Activated T-cell treated with anti-CD3 and anti-CD28 coated beads, Interleukin-2, amount 50 U/mL, for 4 hours (primary cell): ENCODE data around the gene DOCK6. TPM values are rescaled to one million over a fixed set of nuclear protein-coding genes. Genes with fewer than 3 reads are reported as not detected.

Source experiments
- ATAC-seq, 2 donors: fragments of 200-7000 bp; cut with Tn5 transposase; one replicate each; pipeline ENCODE4 v1.10.0; 2021
- DNase-seq: peaks from one replicate; pipeline ENCODE4 v3.0.0-alpha.2; 2020
- H3K27me3 Mint-ChIP-seq: one replicate; pipeline ENCODE4 v1.8.0; 2021; ENCODE audit warnings: low read depth, mixed read lengths
- H3K36me3 Mint-ChIP-seq: one replicate; pipeline ENCODE4 v1.8.0; 2022; ENCODE audit warnings: mixed read lengths; ENCODE audit not compliant: insufficient read depth
- H3K4me1 Mint-ChIP-seq: one replicate; pipeline ENCODE4 v1.8.0; 2021; ENCODE audit warnings: low read depth, mixed read lengths
- H3K4me3 Mint-ChIP-seq: one replicate; pipeline ENCODE4 v1.8.0; 2021; ENCODE audit warnings: mild to moderate bottlenecking, moderate library complexity, mixed read lengths
- H3K9me3 Mint-ChIP-seq: one replicate; pipeline ENCODE4 v1.8.0; 2021; ENCODE audit warnings: mixed read lengths
- total RNA-seq, 3 donors: library from RNA; stranded (reverse); gene quantifications; one replicate each; pipeline ENCODE4 v1.2.1, GENCODE V29; 2021

Gene DOCK6
- total RNA-seq, 3 donors from 2014 or later, result 1.7 to 2.9 (median 2.1) TPM

DNA sequence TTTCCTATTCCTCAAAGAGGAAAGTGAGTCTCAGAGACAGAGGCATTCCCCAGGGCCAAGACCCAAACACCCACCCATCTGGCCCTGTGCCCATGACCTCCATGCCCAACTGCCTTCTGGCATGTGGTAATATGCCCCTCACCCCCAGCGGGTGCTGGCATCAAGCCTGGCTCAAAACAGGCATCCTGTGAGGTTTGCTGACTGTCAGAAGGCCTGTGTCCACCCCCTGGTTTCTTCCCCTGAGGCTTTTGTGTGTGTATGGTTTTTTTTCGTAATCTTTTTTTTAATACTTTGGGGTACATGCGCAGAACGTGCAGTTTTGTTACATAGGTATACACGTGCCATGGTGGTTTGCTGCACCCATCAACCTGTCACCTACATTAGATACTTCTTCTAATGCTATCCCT, 57.4 kb downstream of the DOCK6 start:
- Mint-ChIP-seq H3K9me3 (no peaks in the 10 kb centered on the region), H3K36me3 (no peaks in the 10 kb centered on the region), H3K4me3 (no peak overlapping the region), H3K27me3 (peaks cover 2% of the 10 kb centered on the region), H3K4me1 (no peaks in the 10 kb centered on the region)
- no peak for DNase-seq
- ATAC-seq, result no peak

DNA sequence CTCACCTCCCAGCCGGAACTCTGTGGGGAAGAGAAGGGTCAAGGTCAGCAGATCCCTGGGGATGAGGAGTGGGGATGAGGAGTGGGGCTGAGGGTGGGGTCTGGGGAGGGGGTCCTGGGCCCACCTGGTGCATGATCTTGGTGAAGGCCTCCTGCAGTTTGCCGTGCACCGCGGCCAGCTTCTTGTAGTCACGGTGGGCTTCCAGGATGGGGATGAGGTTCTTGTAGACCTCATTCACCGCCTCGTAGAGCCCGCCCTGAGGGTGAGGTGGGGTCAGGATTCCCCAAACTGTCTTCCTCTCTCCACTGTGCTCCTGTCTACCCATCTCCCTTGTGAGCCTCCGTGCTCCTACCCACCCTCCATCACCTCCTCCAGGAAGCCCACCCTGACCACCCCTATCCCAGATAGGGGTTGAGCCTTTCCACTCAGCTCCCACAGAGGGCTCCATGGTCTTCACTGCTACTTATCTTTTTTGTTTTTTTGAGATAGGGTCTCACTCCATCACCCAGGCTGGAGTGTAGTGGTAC, 58.2 kb downstream of the DOCK6 start:
- no peak for DNase-seq
- ATAC-seq, result no peak
- no peaks in the 10 kb centered on the region for H3K36me3 Mint-ChIP-seq
- no peaks in the 10 kb centered on the region for H3K4me1 Mint-ChIP-seq
- no peaks in the 10 kb centered on the region for H3K9me3 Mint-ChIP-seq
- peaks cover 4% of the 10 kb centered on the region for H3K27me3 Mint-ChIP-seq
- H3K4me3 Mint-ChIP-seq, result no peak overlapping the region

GRCh38 chr19:11203194-11204075, 58.9 kb downstream of the DOCK6 start:
- H3K9me3 Mint-ChIP-seq, result no peaks in the 10 kb centered on the region
- H3K4me1 Mint-ChIP-seq, result no peaks in the 10 kb centered on the region
- H3K27me3 Mint-ChIP-seq, result peaks cover 3% of the 10 kb centered on the region
- no peak overlapping the region for H3K4me3 Mint-ChIP-seq
- no peaks in the 10 kb centered on the region for H3K36me3 Mint-ChIP-seq
- ATAC-seq, result peak; percentile 63 to 73
- DNase-seq, result peak; percentile 30

DNA sequence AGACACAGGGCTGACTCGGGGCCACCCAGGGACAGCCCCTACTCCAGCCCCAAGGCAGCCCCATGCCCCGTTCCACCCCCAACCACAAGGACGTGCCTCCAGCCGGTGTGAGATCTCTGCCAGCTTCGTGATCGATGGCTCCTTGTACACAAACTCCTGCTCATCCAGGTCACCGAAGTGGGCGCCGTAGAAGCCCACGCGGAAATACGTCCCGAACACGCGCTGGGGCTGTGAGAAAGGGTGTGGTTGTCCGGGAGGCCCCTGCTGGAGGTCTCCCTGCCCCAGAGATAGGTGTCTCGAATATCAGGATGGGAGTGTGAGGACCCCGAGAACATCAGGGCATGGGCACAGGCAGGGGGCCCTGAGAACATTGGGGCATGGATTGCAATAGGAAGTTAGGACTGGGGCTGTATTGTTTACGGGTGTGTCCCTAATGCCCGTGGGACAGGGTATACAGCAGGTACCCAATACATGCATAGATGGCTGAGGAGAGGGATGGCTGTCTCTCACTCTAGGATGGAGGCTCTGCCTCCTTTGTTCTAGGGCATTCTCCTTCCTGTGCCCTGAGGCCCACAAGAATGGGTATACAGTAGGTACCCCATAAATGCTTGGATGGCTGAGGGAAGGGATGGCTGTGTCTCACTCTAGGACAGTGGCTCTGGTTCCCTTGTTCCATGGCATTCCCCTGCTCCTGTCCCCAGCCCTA, 59.7 kb downstream of the DOCK6 start:
- DNase-seq, result no peak
- no peak overlapping the region for H3K4me3 Mint-ChIP-seq
- peaks cover 2% of the 10 kb centered on the region for H3K4me1 Mint-ChIP-seq
- H3K36me3 Mint-ChIP-seq, result no peaks in the 10 kb centered on the region
- no peak for ATAC-seq
- peaks cover 3% of the 10 kb centered on the region for H3K27me3 Mint-ChIP-seq
- no peaks in the 10 kb centered on the region for H3K9me3 Mint-ChIP-seq

- Mint-ChIP-seq H3K27me3 (peaks cover 3% of the 10 kb centered on the region), H3K9me3 (no peaks in the 10 kb centered on the region), H3K4me1 (peaks cover 4% of the 10 kb centered on the region), H3K36me3 (no peaks in the 10 kb centered on the region), H3K4me3 (no peak overlapping the region)
- DNase-seq (no peak), ATAC-seq (no peak)
Measured at GRCh38 chr19:11201791-11202190, 60.5 kb downstream of the DOCK6 start.

DNA sequence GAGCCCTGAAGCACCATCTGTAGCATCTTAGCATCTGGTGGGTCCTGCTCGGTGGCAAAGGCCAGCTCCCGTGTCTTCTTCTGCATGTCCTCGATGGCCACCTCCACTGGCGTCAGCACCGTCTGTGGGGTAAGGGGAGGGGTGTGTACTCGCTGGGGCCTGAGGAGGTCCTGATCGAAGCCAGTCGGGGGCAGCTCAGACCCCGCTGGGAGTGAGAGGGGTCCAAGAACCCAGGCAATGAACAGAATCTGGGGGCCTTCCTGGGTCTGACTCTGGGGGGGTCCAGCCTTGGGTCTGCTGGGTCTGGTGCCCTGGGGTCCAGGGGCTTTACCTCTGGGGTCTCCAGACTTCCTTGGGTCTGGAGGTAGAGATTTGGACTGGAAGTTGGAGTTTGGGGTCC, 61.4 kb downstream of the DOCK6 start:
- Mint-ChIP-seq H3K27me3 (peaks cover 9% of the 10 kb centered on the region), H3K4me3 (no peak overlapping the region)

GRCh38 chr19:11200015-11200574, 62.2 kb downstream of the DOCK6 start:
- no peaks in the 10 kb centered on the region for H3K36me3 Mint-ChIP-seq
- no peaks in the 10 kb centered on the region for H3K9me3 Mint-ChIP-seq
- DNase-seq (no peak), ATAC-seq (no peak)
- peaks cover 13% of the 10 kb centered on the region for H3K4me1 Mint-ChIP-seq
- H3K27me3 Mint-ChIP-seq, result peaks cover 14% of the 10 kb centered on the region
- no peak overlapping the region for H3K4me3 Mint-ChIP-seq

More for the DNA sequence above, 61.4 kb downstream of the DOCK6 start:
- Mint-ChIP-seq H3K4me1 (peaks cover 9% of the 10 kb centered on the region), H3K36me3 (no peaks in the 10 kb centered on the region), H3K9me3 (no peaks in the 10 kb centered on the region)
- ATAC-seq (no peak), DNase-seq (no peak)

DNA sequence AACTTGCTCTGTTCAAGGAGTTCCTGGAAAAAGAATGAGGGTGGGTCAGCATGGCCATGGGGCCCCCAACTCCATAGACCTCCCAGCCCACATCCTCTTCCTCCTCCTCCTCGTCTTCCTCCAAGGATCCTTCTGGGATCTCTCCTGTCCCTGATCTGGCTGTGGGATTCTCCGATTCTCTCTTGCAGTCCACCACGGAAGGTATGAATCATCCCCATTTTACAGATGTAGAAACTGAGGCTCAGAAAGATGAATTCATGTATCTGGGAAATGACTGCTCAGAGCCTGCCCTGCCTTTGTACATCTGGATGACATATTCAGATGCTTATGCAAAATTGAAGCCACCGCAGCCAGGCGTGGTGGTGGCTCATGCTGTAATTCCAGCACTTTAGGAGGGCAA, 62.8 kb downstream of the DOCK6 start:
- Mint-ChIP-seq H3K4me3 (no peak overlapping the region), H3K9me3 (no peaks in the 10 kb centered on the region), H3K4me1 (peaks cover 13% of the 10 kb centered on the region), H3K27me3 (peaks cover 14% of the 10 kb centered on the region), H3K36me3 (no peaks in the 10 kb centered on the region)
- ATAC-seq (no peak), DNase-seq (no peak)

DNA sequence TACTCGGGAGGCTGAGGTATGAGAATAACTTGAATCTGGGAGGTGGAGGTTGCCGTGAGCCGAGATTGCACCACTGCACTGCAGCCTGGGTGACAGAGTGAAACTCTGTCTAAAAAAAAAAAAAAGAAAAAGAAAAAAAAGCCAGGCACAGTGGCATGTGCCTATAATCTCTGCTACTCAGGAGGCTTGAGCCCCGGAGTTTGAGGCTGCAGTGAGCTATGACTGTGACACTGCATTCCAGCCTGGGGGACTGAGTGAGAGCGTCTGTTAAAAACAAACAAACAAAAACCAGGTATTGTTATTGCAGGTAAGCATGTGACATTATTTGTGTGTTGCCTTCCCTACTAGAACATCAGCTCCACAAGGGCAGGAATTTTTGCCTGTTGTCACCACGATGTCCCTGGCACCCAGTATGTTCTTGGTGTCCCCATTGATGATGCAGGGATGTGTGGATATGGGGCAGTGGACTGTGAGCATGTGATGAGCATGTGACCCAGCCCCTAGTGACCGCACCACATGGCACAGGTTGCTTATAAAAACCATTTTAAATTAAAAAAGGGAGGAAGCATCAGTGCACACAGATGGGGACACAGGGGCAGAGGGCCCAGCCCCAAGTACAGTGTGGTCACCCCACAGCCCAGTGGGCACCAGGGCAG, 63.4 kb downstream of the DOCK6 start:
- H3K4me3 Mint-ChIP-seq, result peak overlapping the region; percentile 73
- H3K36me3 Mint-ChIP-seq, result no peaks in the 10 kb centered on the region
- peaks cover 13% of the 10 kb centered on the region for H3K4me1 Mint-ChIP-seq
- H3K9me3 Mint-ChIP-seq, result no peaks in the 10 kb centered on the region
- DNase-seq (no peak), ATAC-seq (no peak)
- peaks cover 15% of the 10 kb centered on the region for H3K27me3 Mint-ChIP-seq

- H3K36me3 Mint-ChIP-seq, result no peaks in the 10 kb centered on the region
- H3K4me1 Mint-ChIP-seq, result peaks cover 13% of the 10 kb centered on the region
- DNase-seq, result no peak
- H3K4me3 Mint-ChIP-seq, result peak overlapping the region; percentile 73
- ATAC-seq, result no peak
- no peaks in the 10 kb centered on the region for H3K9me3 Mint-ChIP-seq
- H3K27me3 Mint-ChIP-seq, result peaks cover 15% of the 10 kb centered on the region
Measured at GRCh38 chr19:11198175-11198534, 64.2 kb downstream of the DOCK6 start.

GRCh38 chr19:11197291-11198174, 64.8 kb downstream of the DOCK6 start, which contains the start of gene KANK2:
Gene KANK2, minus strand, starts transcription at chr19:11197545. Its CDS starts 3,034 bp downstream, at chr19:11194511.
- ATAC-seq (peak; percentile 95 to 96), DNase-seq (peak; percentile 62)
- Mint-ChIP-seq H3K27me3 (peaks cover 15% of the 10 kb centered on the region), H3K9me3 (no peaks in the 10 kb centered on the region), H3K36me3 (no peaks in the 10 kb centered on the region), H3K4me1 (peaks cover 13% of the 10 kb centered on the region), H3K4me3 (peak within 1 kb of the TSS; percentile 73)

DNA sequence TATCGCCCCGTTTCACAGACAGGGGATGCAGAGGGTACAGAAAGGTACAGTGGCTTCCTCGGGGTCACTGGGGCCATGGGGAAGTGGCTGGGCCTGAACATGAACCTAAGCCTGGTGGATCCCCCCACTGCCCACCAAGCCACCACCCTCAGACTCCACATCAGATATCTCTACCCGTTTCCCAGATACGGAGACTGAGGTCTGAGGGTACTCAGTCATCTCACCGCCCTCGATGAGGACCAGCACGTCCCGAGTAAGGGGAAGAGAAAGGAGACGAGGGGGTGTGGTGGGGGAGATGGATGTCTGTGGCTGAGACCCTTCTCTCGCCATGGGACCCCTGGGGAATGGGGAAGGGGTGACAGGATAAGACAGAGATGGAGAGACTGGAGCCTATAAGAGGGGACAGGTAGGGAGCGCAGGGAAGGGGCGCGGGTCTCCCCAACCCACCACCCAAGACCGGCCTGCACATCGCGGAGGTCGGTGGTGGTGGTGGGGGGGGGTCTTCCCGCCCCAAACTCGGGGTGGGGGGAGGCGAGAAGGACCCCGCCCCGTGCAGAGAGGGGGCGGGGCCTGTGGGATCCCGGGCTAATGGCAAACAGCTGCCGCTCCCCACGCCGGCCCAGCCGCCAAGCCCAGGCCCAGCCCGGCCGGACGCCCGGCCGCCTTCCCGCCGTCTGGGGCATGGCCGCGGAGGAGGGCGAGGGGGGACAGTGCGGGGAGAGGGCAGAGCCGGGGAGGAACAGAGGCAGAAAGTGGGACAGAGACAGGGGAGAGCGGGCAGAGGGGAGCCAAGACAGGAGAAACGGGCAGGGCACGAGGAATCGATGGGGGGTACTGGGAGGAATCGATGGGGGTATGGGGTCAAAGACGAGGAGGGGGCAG, 65.7 kb downstream of the DOCK6 start:
- peaks cover 15% of the 10 kb centered on the region for H3K27me3 Mint-ChIP-seq
- H3K9me3 Mint-ChIP-seq, result no peaks in the 10 kb centered on the region
- H3K36me3 Mint-ChIP-seq, result no peaks in the 10 kb centered on the region
- peak; percentile 5 for ATAC-seq
- no peak for DNase-seq
- peak overlapping the region; percentile 66 for H3K4me3 Mint-ChIP-seq
- peaks cover 13% of the 10 kb centered on the region for H3K4me1 Mint-ChIP-seq
